Muscle layer of duodenum (tissue), 2 donors: Measurements from ENCODE around the gene DENND1A.

Experiments
- H3K27ac ChIP-seq: one replicate; pipeline ENCODE4 v1.7.0; 2013; ENCODE audit warnings: mild to moderate bottlenecking, low read length
- H3K27me3 ChIP-seq: one replicate; pipeline ENCODE4 v1.7.0; 2013; ENCODE audit warnings: low read depth, mild to moderate bottlenecking, control low read depth, low read length
- H3K36me3 ChIP-seq, 2 donors: one replicate each; pipeline ENCODE4 v1.7.0; 2013; ENCODE audit warnings: low read length in 2 of 2, control low read depth in 1 of 2, mild to moderate bottlenecking in 1 of 2; ENCODE audit not compliant: insufficient read depth in 2 of 2, control insufficient read depth in 1 of 2
- H3K4me1 ChIP-seq, 2 donors: one replicate each; pipeline ENCODE4 v1.7.0; 2013; ENCODE audit warnings: low read length in 2 of 2, mild to moderate bottlenecking in 2 of 2, control low read depth in 1 of 2, moderate library complexity in 1 of 2; ENCODE audit not compliant: insufficient read depth in 2 of 2, control insufficient read depth in 1 of 2
- H3K4me3 ChIP-seq, 2 donors: one replicate each; pipeline ENCODE4 v1.7.0; 2013; ENCODE audit warnings: low read length in 2 of 2, low read depth in 1 of 2, mild to moderate bottlenecking in 1 of 2
- H3K9me3 ChIP-seq, 2 donors: one replicate each; pipeline ENCODE4 v1.7.0; 2013; ENCODE audit warnings: low read length in 2 of 2, control low read depth in 1 of 2, mild to moderate bottlenecking in 1 of 2; ENCODE audit not compliant: control insufficient read depth in 1 of 2
- donor health status: healthy.

The DENND1A gene

GRCh38 chr9:123852403-123852802 lies 77.5 kb downstream of the DENND1A start:
- Histone ChIP-seq H3K4me3 (no peak overlapping the region), H3K9me3 (peaks cover 1 to 2% of the 10 kb centered on the region in 2 donors), H3K27me3 (no peaks in the 10 kb centered on the region), H3K27ac (no peak overlapping the region), H3K4me1 (no peaks in the 10 kb centered on the region), H3K36me3 (peaks cover 0 to 8% of the 10 kb centered on the region in 2 donors)

- no peak overlapping the region for H3K4me3 ChIP-seq
- no peaks in the 10 kb centered on the region for H3K4me1 ChIP-seq
- H3K9me3 ChIP-seq = peaks cover 7 to 8% of the 10 kb centered on the region in 2 donors
- no peaks in the 10 kb centered on the region for H3K27me3 ChIP-seq
- H3K27ac ChIP-seq = no peak overlapping the region
- peaks cover 0 to 13% of the 10 kb centered on the region in 2 donors for H3K36me3 ChIP-seq
Observed at GRCh38 chr9:123851851-123852250, 78.1 kb downstream of the DENND1A start.

- peaks cover under 1 to 32% of the 10 kb centered on the region in 2 donors for H3K36me3 ChIP-seq
- peaks cover 9 to 19% of the 10 kb centered on the region in 2 donors for H3K9me3 ChIP-seq
- no peak overlapping the region for H3K27ac ChIP-seq
- no peaks in the 10 kb centered on the region for H3K4me1 ChIP-seq
- no peaks in the 10 kb centered on the region for H3K27me3 ChIP-seq
- H3K4me3 ChIP-seq = no peak overlapping the region
Observed at GRCh38 chr9:123848447-123849085, 81.4 kb downstream of the DENND1A start.

GRCh38 chr9:123846966-123847365 lies 83.0 kb downstream of the DENND1A start:
- Histone ChIP-seq H3K4me1 (no peaks in the 10 kb centered on the region), H3K9me3 (peaks cover 17 to 26% of the 10 kb centered on the region in 2 donors), H3K4me3 (peak overlapping the region in 1 of 2 donors; percentile 32), H3K27me3 (no peaks in the 10 kb centered on the region), H3K27ac (no peak overlapping the region), H3K36me3 (peaks cover 6 to 37% of the 10 kb centered on the region in 2 donors)

GRCh38 chr9:123843703-123844102 lies 86.2 kb downstream of the DENND1A start:
- Histone ChIP-seq H3K9me3 (peaks cover 17 to 26% of the 10 kb centered on the region in 2 donors), H3K36me3 (peaks cover 6 to 33% of the 10 kb centered on the region in 2 donors)

GRCh38 chr9:123835821-123836220 lies 94.1 kb downstream of the DENND1A start:
- Histone ChIP-seq H3K27ac (no peak overlapping the region), H3K27me3 (no peaks in the 10 kb centered on the region), H3K36me3 (no peaks in the 10 kb centered on the region), H3K4me1 (peaks cover 0 to 5% of the 10 kb centered on the region in 2 donors), H3K9me3 (no peaks in the 10 kb centered on the region), H3K4me3 (no peak overlapping the region)

More at GRCh38 chr9:123843703-123844102, 86.2 kb downstream of the DENND1A start:
- no peaks in the 10 kb centered on the region for H3K27me3 ChIP-seq
- H3K27ac ChIP-seq = no peak overlapping the region
- no peaks in the 10 kb centered on the region for H3K4me1 ChIP-seq
- peak overlapping the region in 1 of 2 donors; percentile 3 for H3K4me3 ChIP-seq

GRCh38 chr9:123834889-123835562 lies 94.9 kb downstream of the DENND1A start:
- H3K36me3 ChIP-seq = no peaks in the 10 kb centered on the region
- H3K4me3 ChIP-seq = peak overlapping the region in 1 of 2 donors; percentile 22
- no peak overlapping the region for H3K27ac ChIP-seq
- H3K9me3 ChIP-seq = no peaks in the 10 kb centered on the region
- H3K27me3 ChIP-seq = no peaks in the 10 kb centered on the region
- peaks cover 0 to 5% of the 10 kb centered on the region in 2 donors for H3K4me1 ChIP-seq

- Histone ChIP-seq H3K4me1 (peaks cover 0 to 5% of the 10 kb centered on the region in 2 donors), H3K27me3 (no peaks in the 10 kb centered on the region), H3K4me3 (peak overlapping the region in 1 of 2 donors; percentile 22), H3K36me3 (no peaks in the 10 kb centered on the region), H3K9me3 (peaks cover 0 to 4% of the 10 kb centered on the region in 2 donors), H3K27ac (no peak overlapping the region)
Observed at GRCh38 chr9:123834218-123834888, 95.6 kb downstream of the DENND1A start.

GRCh38 chr9:123832858-123833650 lies 96.9 kb downstream of the DENND1A start:
- peaks cover 0 to 5% of the 10 kb centered on the region in 2 donors for H3K4me1 ChIP-seq
- no peaks in the 10 kb centered on the region for H3K27me3 ChIP-seq
- H3K27ac ChIP-seq = no peak overlapping the region
- peaks cover 0 to 11% of the 10 kb centered on the region in 2 donors for H3K9me3 ChIP-seq
- no peaks in the 10 kb centered on the region for H3K36me3 ChIP-seq
- no peak overlapping the region for H3K4me3 ChIP-seq

GRCh38 chr9:123832176-123832575 lies 97.8 kb downstream of the DENND1A start:
- Histone ChIP-seq H3K4me3 (no peak overlapping the region), H3K27ac (no peak overlapping the region), H3K4me1 (peaks cover 0 to 5% of the 10 kb centered on the region in 2 donors), H3K27me3 (no peaks in the 10 kb centered on the region), H3K36me3 (peaks cover 0 to 6% of the 10 kb centered on the region in 2 donors), H3K9me3 (peaks cover 0 to 18% of the 10 kb centered on the region in 2 donors)
